HEK293 (cell line): ENCODE results near the gene KIF4A.

Source experiments
- ATF2 ChIP-seq: fragments of 450-650 bp; formaldehyde crosslinking; IDR thresholded peaks from 2 replicates; pipeline ENCODE4 v1.5.1; 2016; ENCODE audit warnings: missing biosample characterization, missing genetic modification characterization, low read depth
- CTCF ChIP-seq: fragments of 450-650 bp; formaldehyde crosslinking; IDR thresholded peaks from 2 replicates; pipeline ENCODE4 v1.5.1; 2016; ENCODE audit warnings: missing biosample characterization, missing genetic modification characterization
- PRDM1 ChIP-seq: fragments of 450-650 bp; formaldehyde crosslinking; IDR thresholded peaks from 2 replicates; pipeline ENCODE4; 2016; ENCODE audit warnings: missing biosample characterization, missing genetic modification characterization
- YY1 ChIP-seq: fragments of 450-650 bp; formaldehyde crosslinking; IDR thresholded peaks from 2 replicates; pipeline ENCODE4 v1.5.1; 2018; ENCODE audit warnings: missing biosample characterization, missing genetic modification characterization
- ZNF324 ChIP-seq: fragments of 450-650 bp; formaldehyde crosslinking; IDR thresholded peaks from 2 replicates; pipeline ENCODE4 v1.5.1; 2016; ENCODE audit warnings: missing biosample characterization, missing genetic modification characterization
- ZNF529 ChIP-seq: fragments of 450-650 bp; formaldehyde crosslinking; IDR thresholded peaks from 2 replicates; pipeline ENCODE4 v1.5.1; 2017; ENCODE audit warnings: missing genetic modification characterization, missing biosample characterization; ENCODE audit not compliant: insufficient replicate concordance
- ZSCAN5A ChIP-seq: fragments of 450-650 bp; formaldehyde crosslinking; IDR thresholded peaks from 2 replicates; pipeline ENCODE4 v1.5.1; 2016; ENCODE audit warnings: missing biosample characterization, missing genetic modification characterization

- no peak for TF ChIP-seq ATF2 (tag by site-specific recombination)
- TF ChIP-seq ZSCAN5A (tag by site-specific recombination) = no peak
- TF ChIP-seq YY1 (tag by site-specific recombination) = no peak
- no peak for TF ChIP-seq CTCF (tag by site-specific recombination)
- TF ChIP-seq ZNF324 = no peak
- TF ChIP-seq ZNF529 (tag by site-specific recombination) = no peak
- TF ChIP-seq PRDM1 (tag by site-specific recombination) = no peak
These were observed 48.4 kb upstream of the KIF4A start for GRCh38 chrX:70241501-70241900.
